Measurements from ENCODE around the gene TSPAN14. TPM values are rescaled to one million over a fixed set of nuclear protein-coding genes. Genes with fewer than 3 reads are reported as not detected.

The TSPAN14 gene
- total RNA-seq, 1 experiment from 2014 or later = 73.5 TPM

DNA sequence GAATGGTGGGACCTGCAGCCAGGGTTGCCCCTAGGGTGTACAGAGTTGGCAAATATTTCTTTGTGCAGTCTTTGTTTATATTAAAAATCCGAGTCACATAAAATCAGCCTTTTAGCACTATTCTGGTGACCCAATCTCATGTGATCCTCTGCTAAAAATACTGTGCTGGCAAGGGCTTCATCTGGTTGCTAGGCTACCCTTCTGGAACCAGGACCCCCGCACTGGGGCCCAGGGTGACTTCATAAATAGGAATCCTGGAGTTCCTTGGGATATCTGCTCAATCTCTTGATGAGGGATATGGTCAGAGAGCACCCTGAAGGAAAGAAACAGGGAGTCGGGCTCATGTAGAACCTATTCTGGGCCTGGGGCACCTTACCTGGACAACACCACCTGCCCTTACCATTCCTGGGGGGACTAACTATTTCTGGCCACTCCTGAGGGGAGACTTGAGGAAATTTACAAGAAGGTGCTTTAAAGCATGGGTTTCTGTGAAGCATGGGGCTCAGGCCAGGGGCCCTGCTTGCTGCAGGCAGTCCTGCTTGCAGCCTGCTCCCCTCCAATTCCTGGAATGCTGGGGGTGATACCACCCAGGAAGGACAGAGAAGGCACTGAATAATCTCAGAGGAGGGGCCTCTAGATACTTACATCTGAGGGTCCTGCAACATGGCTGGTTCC, 128.3 kb downstream of the TSPAN14 start:
- DNase-seq (ENCODE audit: low spot score) (no peak), ATAC-seq (no peak)
- Mint-ChIP-seq H3K4me1 (peaks cover 8% of the 10 kb centered on the region), H3K9me3 (peaks cover 8% of the 10 kb centered on the region), H3K27me3 (ENCODE audit: low read depth) (no peaks in the 10 kb centered on the region; the same call in 1 of the 2 replicates), H3K4me3 (no peak overlapping the region), H3K27ac (no peak overlapping the region), H3K36me3 (peaks cover 3% of the 10 kb centered on the region)
- TF ChIP-seq PREB (CRISPR knock-in tag; IDR thresholded peaks at IDR 0.05; ENCODE audit: borderline replicate concordance) (no peak), ERG (CRISPR knock-in tag; IDR thresholded peaks at IDR 0.05) (no peak), TP53 (CRISPR knock-in tag; IDR thresholded peaks at IDR 0.05) (no peak), ZBTB43 (CRISPR knock-in tag; IDR thresholded peaks at IDR 0.05) (no peak), MXD4 (CRISPR knock-in tag; IDR thresholded peaks at IDR 0.05; ENCODE audit: borderline replicate concordance) (no peak), NR2C2 (CRISPR knock-in tag; IDR thresholded peaks at IDR 0.05) (no peak), SMAD3 (CRISPR knock-in tag; IDR thresholded peaks at IDR 0.05; ENCODE audit: borderline replicate concordance) (no peak), ZNF423 (CRISPR knock-in tag; IDR thresholded peaks at IDR 0.05) (no peak), ZNF263 (CRISPR knock-in tag; IDR thresholded peaks at IDR 0.05; ENCODE audit: low read depth) (no peak), TEAD1 (CRISPR knock-in tag; IDR thresholded peaks at IDR 0.05) (no peak)
- TF ChIP-seq, protein P1, sequence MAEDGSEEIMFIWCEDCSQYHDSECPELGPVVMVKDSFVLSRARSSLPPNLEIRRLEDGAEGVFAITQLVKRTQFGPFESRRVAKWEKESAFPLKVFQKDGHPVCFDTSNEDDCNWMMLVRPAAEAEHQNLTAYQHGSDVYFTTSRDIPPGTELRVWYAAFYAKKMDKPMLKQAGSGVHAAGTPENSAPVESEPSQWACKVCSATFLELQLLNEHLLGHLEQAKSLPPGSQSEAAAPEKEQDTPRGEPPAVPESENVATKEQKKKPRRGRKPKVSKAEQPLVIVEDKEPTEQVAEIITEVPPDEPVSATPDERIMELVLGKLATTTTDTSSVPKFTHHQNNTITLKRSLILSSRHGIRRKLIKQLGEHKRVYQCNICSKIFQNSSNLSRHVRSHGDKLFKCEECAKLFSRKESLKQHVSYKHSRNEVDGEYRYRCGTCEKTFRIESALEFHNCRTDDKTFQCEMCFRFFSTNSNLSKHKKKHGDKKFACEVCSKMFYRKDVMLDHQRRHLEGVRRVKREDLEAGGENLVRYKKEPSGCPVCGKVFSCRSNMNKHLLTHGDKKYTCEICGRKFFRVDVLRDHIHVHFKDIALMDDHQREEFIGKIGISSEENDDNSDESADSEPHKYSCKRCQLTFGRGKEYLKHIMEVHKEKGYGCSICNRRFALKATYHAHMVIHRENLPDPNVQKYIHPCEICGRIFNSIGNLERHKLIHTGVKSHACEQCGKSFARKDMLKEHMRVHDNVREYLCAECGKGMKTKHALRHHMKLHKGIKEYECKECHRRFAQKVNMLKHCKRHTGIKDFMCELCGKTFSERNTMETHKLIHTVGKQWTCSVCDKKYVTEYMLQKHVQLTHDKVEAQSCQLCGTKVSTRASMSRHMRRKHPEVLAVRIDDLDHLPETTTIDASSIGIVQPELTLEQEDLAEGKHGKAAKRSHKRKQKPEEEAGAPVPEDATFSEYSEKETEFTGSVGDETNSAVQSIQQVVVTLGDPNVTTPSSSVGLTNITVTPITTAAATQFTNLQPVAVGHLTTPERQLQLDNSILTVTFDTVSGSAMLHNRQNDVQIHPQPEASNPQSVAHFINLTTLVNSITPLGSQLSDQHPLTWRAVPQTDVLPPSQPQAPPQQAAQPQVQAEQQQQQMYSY (CRISPR knock-in tag; IDR thresholded peaks at IDR 0.05) = no peak
- TF ChIP-seq, protein P2, sequence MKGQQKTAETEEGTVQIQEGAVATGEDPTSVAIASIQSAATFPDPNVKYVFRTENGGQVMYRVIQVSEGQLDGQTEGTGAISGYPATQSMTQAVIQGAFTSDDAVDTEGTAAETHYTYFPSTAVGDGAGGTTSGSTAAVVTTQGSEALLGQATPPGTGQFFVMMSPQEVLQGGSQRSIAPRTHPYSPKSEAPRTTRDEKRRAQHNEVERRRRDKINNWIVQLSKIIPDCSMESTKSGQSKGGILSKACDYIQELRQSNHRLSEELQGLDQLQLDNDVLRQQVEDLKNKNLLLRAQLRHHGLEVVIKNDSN (CRISPR knock-in tag; IDR thresholded peaks at IDR 0.05) = no peak
- ChIA-PET CTCF (interaction anchor here (5.6 kb wide), 1 partner anchor 14 kb away, joined by 32 read pairs; no protein-coding TSS in a partner anchor), POLR2A (no interaction called here)

Other genes starting within 250 kb of the TSPAN14 start
- 67.5 to 83.3 TPM (median 80.1 TPM) in 3 replicates for gene ANXA11, start 248.8 kb upstream of the TSPAN14 start, total RNA-seq (2021)
- gene MAT1A, start 164.7 kb upstream of the TSPAN14 start, total RNA-seq (2021) = 2.3 to 5.0 TPM (median 4.3 TPM) in 3 replicates
- gene DYDC1, start 97.6 kb upstream of the TSPAN14 start, total RNA-seq (2021) = 0.50 to 0.52 TPM in 2 of 3 replicates, not detected in the other
- 1.9 to 3.3 TPM (median 2.4 TPM) in 3 replicates for gene DYDC2, start 97.5 kb upstream of the TSPAN14 start, total RNA-seq (2021)
- gene PRXL2A, start 45.8 kb upstream of the TSPAN14 start, total RNA-seq (2021) = 46.6 to 56.5 TPM (median 52.4 TPM) in 3 replicates
- 0.04 to 0.09 TPM in 2 of 3 replicates, not detected in the other for gene SH2D4B, start 83.6 kb downstream of the TSPAN14 start, total RNA-seq (2021)

Measured in WTC11 (cell line).